Stimulated activated CD4-positive, alpha-beta T cell treated with anti-CD3 and anti-CD28 coated beads, Interleukin-2, amount 100 ng/mL, for 4 hours (primary cell): ENCODE data around the gene BLOC1S2.
"Not testable (repeated sequence)": the region's sequence is repeated elsewhere in the genome, so short reads cannot be mapped to it uniquely, and the experiment has no call there.

Source experiments
- DNase-seq: peaks from one replicate; pipeline ENCODE4 v3.0.0-alpha.2; 2020; ENCODE audit warnings: low read depth

BLOC1S2 gene

GRCh38 chr10:100291356-100291755 is 4.9 kb upstream of the BLOC1S2 start:
- DNase-seq, result no peak

GRCh38 chr10:100289641-100290040 is 3.2 kb upstream of the BLOC1S2 start:
- DNase-seq, result no peak

- no peak for DNase-seq
These were observed 1.7 kb upstream of the BLOC1S2 start for GRCh38 chr10:100288196-100288595.

DNA sequence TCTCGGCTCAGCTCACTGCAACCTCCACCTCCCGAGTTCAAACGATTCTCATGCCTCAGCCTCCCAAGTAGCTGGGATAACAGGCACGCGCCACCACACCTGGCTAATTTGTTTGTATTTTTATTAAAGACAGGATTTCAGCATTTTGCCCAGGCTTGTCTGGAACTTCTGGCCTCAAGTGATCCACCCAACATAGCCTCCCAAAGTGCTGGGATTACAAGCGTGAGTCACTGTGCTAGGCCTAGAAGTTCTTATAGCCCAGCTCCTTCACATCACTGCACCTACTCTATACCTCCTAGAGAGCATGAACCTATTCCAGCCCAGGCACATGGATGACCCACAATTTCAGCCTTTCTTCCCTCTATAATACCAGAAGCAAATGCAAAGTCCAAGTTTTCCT is 1.3 kb upstream of the BLOC1S2 start:
- no peak for DNase-seq

DNA sequence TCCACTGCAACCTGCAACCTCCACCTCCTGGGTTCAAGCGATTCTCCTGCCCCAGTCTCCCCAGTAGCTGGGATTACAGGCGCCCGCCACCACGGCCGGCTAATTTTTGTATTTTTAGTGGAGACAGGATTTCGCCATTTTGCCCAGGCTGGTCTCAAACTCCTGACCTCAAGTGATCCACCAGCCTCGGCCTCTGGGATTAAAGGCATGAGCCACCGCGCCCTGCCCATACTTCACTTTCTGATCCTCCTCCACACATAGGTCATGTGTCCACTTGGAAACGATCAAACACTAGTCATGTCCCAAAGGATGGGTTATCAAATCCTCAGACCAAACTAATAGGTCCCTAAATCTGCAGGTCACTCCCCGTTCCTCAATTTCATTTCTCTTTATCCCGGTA is 1.2 kb downstream of the BLOC1S2 start:
- not testable (repeated sequence) for DNase-seq

DNA sequence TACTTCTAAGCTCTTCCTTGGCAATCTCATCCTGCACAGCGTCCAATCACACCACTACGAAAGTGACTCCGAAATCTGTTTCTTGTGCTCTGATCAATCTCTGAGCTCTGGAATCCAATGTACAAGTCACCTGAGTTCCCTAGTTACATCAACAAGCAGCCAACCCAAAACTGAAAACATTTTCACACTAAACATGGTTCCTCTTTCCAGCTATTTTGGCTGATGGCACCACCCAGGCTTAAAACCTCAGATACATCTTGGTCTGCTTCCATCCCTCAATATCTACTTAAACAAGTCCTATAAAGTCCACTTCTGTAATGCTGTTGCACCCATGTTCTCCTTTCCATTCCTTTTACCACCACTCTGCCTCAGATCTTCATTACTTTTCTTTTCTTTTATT is 3.6 kb downstream of the BLOC1S2 start:
- no peak for DNase-seq

DNA sequence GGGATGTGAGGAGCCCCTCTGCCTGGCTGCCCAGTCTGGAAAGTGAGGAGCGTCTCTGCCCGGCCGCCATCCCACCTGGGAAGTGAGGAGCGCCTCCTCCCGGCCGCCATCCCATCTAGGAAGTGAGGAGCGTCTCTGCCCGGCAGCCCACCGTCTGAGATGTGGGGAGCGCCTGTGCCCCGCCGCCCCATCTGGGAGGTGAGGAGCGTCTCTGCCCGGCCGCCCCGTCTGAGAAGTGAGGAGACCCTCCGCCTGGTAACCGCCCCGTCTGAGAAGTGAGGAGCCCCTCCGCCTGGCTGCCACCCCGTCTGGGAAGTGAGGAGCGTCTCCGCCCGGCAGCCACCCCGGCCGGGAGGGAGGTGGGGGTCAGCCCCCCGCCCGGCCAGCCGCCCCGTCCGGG is 9.5 kb downstream of the BLOC1S2 start:
- DNase-seq, result not testable (repeated sequence)

GRCh38 chr10:100267239-100268104 is 19.0 kb downstream of the BLOC1S2 start, which contains the start of gene CWF19L1:
Gene CWF19L1, minus strand, starts transcription at chr10:100267638. Its CDS starts 45 bp downstream, at chr10:100267593.
- peak; percentile 61 for DNase-seq

DNA sequence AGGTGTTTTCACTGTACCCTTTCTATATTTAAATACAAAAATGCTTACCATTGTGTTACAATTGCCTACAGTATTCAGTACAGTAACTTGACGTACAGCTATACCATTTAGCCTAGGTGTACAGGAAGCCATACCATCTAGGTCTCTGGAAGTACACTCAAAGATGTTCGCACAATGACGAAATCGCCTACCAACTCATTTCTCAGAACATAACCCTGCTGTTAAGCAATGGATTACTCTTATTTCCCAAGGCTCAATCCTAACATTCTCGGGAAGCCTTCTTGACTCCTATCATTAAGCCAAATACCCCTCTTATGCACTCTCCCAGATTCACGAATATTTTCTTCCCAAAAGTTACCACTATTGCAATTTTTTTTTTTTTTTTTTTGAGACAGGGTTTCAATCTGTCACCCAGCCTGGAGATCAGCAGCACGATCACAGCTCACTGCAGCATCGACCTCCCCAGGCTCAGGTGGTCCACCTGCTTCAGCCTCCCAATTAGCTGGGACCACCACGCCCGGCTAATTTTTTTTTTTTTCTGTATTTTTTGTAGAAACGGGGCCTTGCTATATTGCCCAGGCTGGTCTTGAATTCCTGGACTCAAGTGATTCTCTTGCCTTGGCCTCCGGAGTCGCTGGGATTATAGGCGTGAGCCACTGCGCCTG is 20.5 kb downstream of the BLOC1S2 start:
- DNase-seq, result no peak

DNA sequence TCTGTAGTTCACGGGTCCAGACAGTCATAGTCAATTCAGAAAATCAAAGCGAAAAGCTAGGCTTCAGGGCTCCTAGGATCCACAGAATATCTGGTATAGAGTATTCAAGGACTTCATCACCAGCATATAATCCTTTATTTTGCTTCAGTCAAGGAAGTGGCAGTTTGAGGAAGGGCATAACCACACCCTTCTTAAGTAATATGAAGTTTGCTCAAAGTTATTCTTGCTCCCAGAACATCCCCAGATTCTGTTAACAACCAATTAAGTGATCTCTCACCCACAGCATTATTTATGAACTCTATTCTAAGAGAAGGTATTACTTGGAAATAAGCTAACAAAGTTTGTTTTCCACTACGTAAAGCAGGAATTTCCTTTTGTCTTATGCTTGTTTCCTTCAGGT is 32.3 kb downstream of the BLOC1S2 start:
- DNase-seq, result no peak

- DNase-seq, result no peak
These were observed 33.4 kb downstream of the BLOC1S2 start for GRCh38 chr10:100253041-100253440.

- no peak for DNase-seq
These were observed 37.7 kb downstream of the BLOC1S2 start for GRCh38 chr10:100248820-100249219.

- DNase-seq, result no peak
These were observed 40.8 kb downstream of the BLOC1S2 start for GRCh38 chr10:100245484-100246220.

DNA sequence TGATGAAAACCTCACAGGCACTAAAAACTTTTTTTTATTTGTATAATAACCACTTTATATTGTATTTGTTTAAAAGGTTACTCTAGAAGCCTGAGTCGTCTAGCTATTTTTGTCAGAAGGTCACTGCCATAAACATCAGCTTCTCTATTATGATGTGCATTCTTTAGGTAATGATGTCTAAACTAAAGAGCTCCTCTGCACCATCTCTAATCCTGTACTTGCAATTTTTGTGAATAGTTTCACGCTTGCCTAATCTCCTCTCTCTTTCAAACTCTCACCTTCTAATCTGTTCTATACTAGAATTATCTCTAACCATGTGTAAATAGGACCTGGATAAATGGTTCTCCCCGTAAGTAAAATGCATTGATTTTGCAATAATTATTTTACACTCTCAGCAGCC is 46.6 kb downstream of the BLOC1S2 start:
- no peak for DNase-seq

GRCh38 chr10:100238429-100238828 is 48.1 kb downstream of the BLOC1S2 start:
- no peak for DNase-seq

- no peak for DNase-seq
These were observed 54.4 kb downstream of the BLOC1S2 start for GRCh38 chr10:100232101-100232500.

GRCh38 chr10:100229819-100230422 is 56.6 kb downstream of the BLOC1S2 start:
- DNase-seq, result no peak

DNA sequence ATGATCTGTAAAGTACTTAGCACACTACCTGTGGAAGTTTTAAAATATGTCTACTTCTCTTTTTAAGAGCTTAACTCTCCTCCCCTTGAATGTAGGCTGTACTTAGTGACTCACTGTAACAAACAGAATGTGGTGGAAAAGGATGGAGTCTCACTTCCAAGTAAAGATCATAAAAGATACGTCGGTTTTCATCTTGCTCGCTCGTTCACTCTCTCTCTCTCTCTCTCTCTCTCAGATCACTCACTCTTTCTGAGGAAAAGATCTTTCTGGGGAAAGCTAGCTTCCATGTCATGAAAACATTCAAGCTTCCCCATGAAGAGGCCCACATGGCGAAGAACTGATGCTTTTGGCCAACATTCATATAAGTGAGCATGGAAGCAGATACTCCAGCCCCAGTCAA is 62.6 kb downstream of the BLOC1S2 start:
- DNase-seq, result no peak
